ENCODE data around the gene PDE6H.

The PDE6H gene

DNA sequence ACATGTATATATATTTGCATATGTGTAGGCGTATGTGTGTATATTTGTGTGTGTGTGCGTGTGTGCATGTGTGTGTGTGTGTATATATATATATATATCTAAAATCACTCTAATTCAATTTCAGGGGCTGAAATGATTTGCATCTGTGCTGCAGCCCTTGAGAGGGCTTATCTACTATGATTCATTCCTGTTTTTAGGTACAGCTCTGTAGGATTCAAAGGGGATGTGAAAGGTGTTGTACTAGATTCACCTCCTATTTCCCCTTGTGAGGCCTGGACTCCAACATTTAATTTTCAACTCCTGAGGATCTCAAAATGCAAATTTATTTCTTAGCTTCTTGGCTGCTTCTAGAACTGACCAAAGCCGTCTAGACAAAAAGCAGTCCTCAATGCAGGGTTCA is 45.6 kb upstream of the PDE6H start:
- DNase-seq, result no peak
- no peaks in the 10 kb centered on the region for H3K9me3 ChIP-seq (replicated peaks; ENCODE audit: insufficient read depth, low read length)
- H3K4me3 ChIP-seq (ENCODE audit: low read length), result no peak overlapping the region
- no peaks in the 10 kb centered on the region for H4K20me1 ChIP-seq (ENCODE audit: insufficient read depth, low read length)
- no peak overlapping the region for H2AFZ ChIP-seq (ENCODE audit: low read length)
- no peaks in the 10 kb centered on the region for H3K79me2 ChIP-seq (ENCODE audit: low read length)
- no peaks in the 10 kb centered on the region for H3K9me2 ChIP-seq (replicated peaks; ENCODE audit: insufficient read depth, low read length)
- no peak overlapping the region for H3K9ac ChIP-seq (ENCODE audit: low read length)
- no peaks in the 10 kb centered on the region for H3K4me1 ChIP-seq (ENCODE audit: low read length)
- H3K4me2 ChIP-seq (ENCODE audit: low read depth, low read length), result no peak overlapping the region
- H3K36me3 ChIP-seq (replicated peaks; ENCODE audit: insufficient read depth, low read length), result no peaks in the 10 kb centered on the region
- no peaks in the 10 kb centered on the region for H3F3A ChIP-seq (ENCODE audit: insufficient read depth, low read length)
- no peak overlapping the region for H3K27ac ChIP-seq (ENCODE audit: low read length)
- TF ChIP-seq EZH2 (optimal IDR thresholded peaks at IDR 0.05; ENCODE audit: low read depth, low read length), result no peak
- TF ChIP-seq, protein P1, sequence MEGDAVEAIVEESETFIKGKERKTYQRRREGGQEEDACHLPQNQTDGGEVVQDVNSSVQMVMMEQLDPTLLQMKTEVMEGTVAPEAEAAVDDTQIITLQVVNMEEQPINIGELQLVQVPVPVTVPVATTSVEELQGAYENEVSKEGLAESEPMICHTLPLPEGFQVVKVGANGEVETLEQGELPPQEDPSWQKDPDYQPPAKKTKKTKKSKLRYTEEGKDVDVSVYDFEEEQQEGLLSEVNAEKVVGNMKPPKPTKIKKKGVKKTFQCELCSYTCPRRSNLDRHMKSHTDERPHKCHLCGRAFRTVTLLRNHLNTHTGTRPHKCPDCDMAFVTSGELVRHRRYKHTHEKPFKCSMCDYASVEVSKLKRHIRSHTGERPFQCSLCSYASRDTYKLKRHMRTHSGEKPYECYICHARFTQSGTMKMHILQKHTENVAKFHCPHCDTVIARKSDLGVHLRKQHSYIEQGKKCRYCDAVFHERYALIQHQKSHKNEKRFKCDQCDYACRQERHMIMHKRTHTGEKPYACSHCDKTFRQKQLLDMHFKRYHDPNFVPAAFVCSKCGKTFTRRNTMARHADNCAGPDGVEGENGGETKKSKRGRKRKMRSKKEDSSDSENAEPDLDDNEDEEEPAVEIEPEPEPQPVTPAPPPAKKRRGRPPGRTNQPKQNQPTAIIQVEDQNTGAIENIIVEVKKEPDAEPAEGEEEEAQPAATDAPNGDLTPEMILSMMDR (IDR thresholded peaks at IDR 0.05; ENCODE audit: low read length), result no peak
- TF ChIP-seq EZH2phosphoT487 (IDR thresholded peaks at IDR 0.05; ENCODE audit: low read length), result no peak
- H3K27me3 ChIP-seq (replicated peaks; ENCODE audit: insufficient read depth, low read length), result no peaks in the 10 kb centered on the region

- H3K27ac ChIP-seq (ENCODE audit: low read length), result no peak overlapping the region
- no peaks in the 10 kb centered on the region for H3K27me3 ChIP-seq (replicated peaks; ENCODE audit: insufficient read depth, low read length)
- H3K4me2 ChIP-seq (ENCODE audit: low read depth, low read length), result no peak overlapping the region
- no peaks in the 10 kb centered on the region for H3K9me3 ChIP-seq (replicated peaks; ENCODE audit: insufficient read depth, low read length)
- no peaks in the 10 kb centered on the region for H3K9me2 ChIP-seq (replicated peaks; ENCODE audit: insufficient read depth, low read length)
- TF ChIP-seq, protein P1 (IDR thresholded peaks at IDR 0.05; ENCODE audit: low read length), result no peak
- TF ChIP-seq EZH2phosphoT487 (IDR thresholded peaks at IDR 0.05; ENCODE audit: low read length), result no peak
- TF ChIP-seq EZH2 (optimal IDR thresholded peaks at IDR 0.05; ENCODE audit: low read depth, low read length), result no peak
- no peak overlapping the region for H3K9ac ChIP-seq (ENCODE audit: low read length)
- no peaks in the 10 kb centered on the region for H4K20me1 ChIP-seq (ENCODE audit: insufficient read depth, low read length)
- H3K4me1 ChIP-seq (ENCODE audit: low read length), result no peaks in the 10 kb centered on the region
- H3K79me2 ChIP-seq (ENCODE audit: low read length), result no peaks in the 10 kb centered on the region
- no peak overlapping the region for H3K4me3 ChIP-seq (ENCODE audit: low read length)
- no peak overlapping the region for H2AFZ ChIP-seq (ENCODE audit: low read length)
- no peak for DNase-seq
- no peaks in the 10 kb centered on the region for H3K36me3 ChIP-seq (replicated peaks; ENCODE audit: insufficient read depth, low read length)
- H3F3A ChIP-seq (ENCODE audit: insufficient read depth, low read length), result no peaks in the 10 kb centered on the region
Measured at GRCh38 chr12:14928931-14929330, 43.9 kb upstream of the PDE6H start.

DNA sequence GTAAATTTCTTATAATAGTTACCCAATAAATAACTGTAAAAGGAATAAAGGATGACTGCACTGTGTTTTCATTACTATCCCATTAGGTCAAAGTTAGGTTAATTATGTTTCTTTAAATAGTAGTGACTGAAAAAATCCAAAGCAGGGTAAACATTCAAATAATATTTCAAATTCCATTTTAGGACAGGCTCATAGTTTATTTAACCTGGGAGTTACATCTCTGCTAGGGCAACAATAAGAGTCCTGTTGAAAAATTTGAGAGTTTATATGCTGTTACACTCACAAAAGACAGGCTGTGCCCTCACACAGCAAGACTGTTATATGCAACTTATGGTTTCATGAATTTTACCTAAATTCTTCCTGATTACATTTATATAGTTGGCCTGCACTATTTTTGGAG is 42.5 kb upstream of the PDE6H start:
- Histone ChIP-seq H3F3A (ENCODE audit: insufficient read depth, low read length) (no peaks in the 10 kb centered on the region), H3K79me2 (ENCODE audit: low read length) (no peaks in the 10 kb centered on the region), H4K20me1 (ENCODE audit: insufficient read depth, low read length) (no peaks in the 10 kb centered on the region), H2AFZ (ENCODE audit: low read length) (no peak overlapping the region), H3K9ac (ENCODE audit: low read length) (no peak overlapping the region), H3K9me2 (replicated peaks; ENCODE audit: insufficient read depth, low read length) (no peaks in the 10 kb centered on the region), H3K4me3 (ENCODE audit: low read length) (no peak overlapping the region), H3K27ac (ENCODE audit: low read length) (no peak overlapping the region), H3K9me3 (replicated peaks; ENCODE audit: insufficient read depth, low read length) (no peaks in the 10 kb centered on the region), H3K27me3 (replicated peaks; ENCODE audit: insufficient read depth, low read length) (no peaks in the 10 kb centered on the region), H3K4me1 (ENCODE audit: low read length) (no peaks in the 10 kb centered on the region), H3K4me2 (ENCODE audit: low read depth, low read length) (no peak overlapping the region), H3K36me3 (replicated peaks; ENCODE audit: insufficient read depth, low read length) (no peaks in the 10 kb centered on the region)
- no peak for TF ChIP-seq EZH2phosphoT487 (IDR thresholded peaks at IDR 0.05; ENCODE audit: low read length)
- TF ChIP-seq EZH2 (optimal IDR thresholded peaks at IDR 0.05; ENCODE audit: low read depth, low read length), result no peak
- TF ChIP-seq, protein P1 (IDR thresholded peaks at IDR 0.05; ENCODE audit: low read length), result no peak
- DNase-seq, result no peak

Data from MM.1S (cell line).